ENCODE measurements around the gene FAM53A. TPM values are rescaled to one million over a fixed set of nuclear protein-coding genes. Genes with fewer than 3 reads are reported as not detected.
"Not testable (repeated sequence)": the region's sequence is repeated elsewhere in the genome, so short reads cannot be mapped to it uniquely, and the experiment has no call there.

The FAM53A gene
- total RNA-seq, 4 donors from 2014 or later = 6.1 to 33.7 (median 13.6) TPM

- H3K4me1 ChIP-seq = peaks cover 0 to 14% (median 0%) of the 10 kb centered on the region in 4 donors
- no peaks in the 10 kb centered on the region for H3K9me3 ChIP-seq
- no peak overlapping the region for H3K27ac ChIP-seq
- no peak for TF ChIP-seq POLR2A (IDR thresholded peaks at IDR 0.05)
- TF ChIP-seq EP300 (IDR thresholded peaks at IDR 0.05) = no peak
- TF ChIP-seq CTCF (IDR thresholded peaks at IDR 0.05) = no peak
- H3K36me3 ChIP-seq = no peaks in the 10 kb centered on the region
- 75 to 83% methylated on average over 22 to 24 of the region's 24 CpGs for WGBS, 2 donors
- H3K4me3 ChIP-seq = no peak overlapping the region
- no peak for DNase-seq (ENCODE audit: low spot score in 2 of 2)
- peaks cover 0 to 23% of the 10 kb centered on the region in 2 donors for H3K27me3 ChIP-seq
Observed at GRCh38 chr4:1608196-1608820, 75.8 kb downstream of the FAM53A start.

- not testable (repeated sequence) for H3K4me3 ChIP-seq; DNase-seq (ENCODE audit: low spot score in 2 of 2); H3K36me3 ChIP-seq; H3K9me3 ChIP-seq; H3K27ac ChIP-seq
- H3K27me3 ChIP-seq = peaks cover 0 to 23% of the 10 kb centered on the region in 2 donors
- H3K4me1 ChIP-seq = peaks cover 0 to 14% (median 0%) of the 10 kb centered on the region in 4 donors
- WGBS, 2 donors = 84 to 90% methylated on average over 23 of the region's 23 CpGs
Observed at GRCh38 chr4:1607436-1608195, 76.5 kb downstream of the FAM53A start.

GRCh38 chr4:1604706-1605205, 79.4 kb downstream of the FAM53A start:
- no peaks in the 10 kb centered on the region for H3K36me3 ChIP-seq
- no peak for DNase-seq (ENCODE audit: low spot score in 2 of 2)

GRCh38 chr4:1604181-1604705, 79.9 kb downstream of the FAM53A start:
- no peaks in the 10 kb centered on the region for H3K9me3 ChIP-seq
- no peaks in the 10 kb centered on the region for H3K36me3 ChIP-seq
- 24 to 42% methylated on average over 16 to 23 of the region's 23 CpGs for WGBS, 2 donors
- DNase-seq (ENCODE audit: low spot score in 2 of 2) = no peak
- TF ChIP-seq POLR2A (IDR thresholded peaks at IDR 0.05) (no peak), EP300 (IDR thresholded peaks at IDR 0.05) (no peak), CTCF (IDR thresholded peaks at IDR 0.05) (no peak)
- H3K27me3 ChIP-seq = peaks cover 0 to 23% of the 10 kb centered on the region in 2 donors
- no peak overlapping the region for H3K27ac ChIP-seq
- H3K4me1 ChIP-seq = peaks cover 0 to 14% (median 0%) of the 10 kb centered on the region in 4 donors
- H3K4me3 ChIP-seq = no peak overlapping the region

More at GRCh38 chr4:1604706-1605205, 79.4 kb downstream of the FAM53A start:
- Histone ChIP-seq H3K4me1 (peaks cover 0 to 14% (median 0%) of the 10 kb centered on the region in 4 donors), H3K27me3 (peaks cover 0 to 23% of the 10 kb centered on the region in 2 donors), H3K27ac (no peak overlapping the region), H3K4me3 (no peak overlapping the region), H3K9me3 (no peaks in the 10 kb centered on the region)
- WGBS, 2 donors = 18 to 44% methylated on average over 9 to 11 of the region's 19 CpGs
- TF ChIP-seq POLR2A (IDR thresholded peaks at IDR 0.05) (no peak), EP300 (IDR thresholded peaks at IDR 0.05) (no peak), CTCF (IDR thresholded peaks at IDR 0.05) (no peak)

GRCh38 chr4:1603413-1604135, 80.5 kb downstream of the FAM53A start:
- TF ChIP-seq CTCF (IDR thresholded peaks at IDR 0.05) (no peak), POLR2A (IDR thresholded peaks at IDR 0.05) (no peak)
- Histone ChIP-seq H3K27me3 (peaks cover 0 to 23% of the 10 kb centered on the region in 2 donors), H3K36me3 (no peaks in the 10 kb centered on the region), H3K27ac (no peak overlapping the region), H3K4me1 (peaks cover 0 to 14% (median 0%) of the 10 kb centered on the region in 4 donors), H3K4me3 (no peak overlapping the region), H3K9me3 (no peaks in the 10 kb centered on the region)
- 68 to 69% methylated on average over 10 to 14 of the region's 17 CpGs for WGBS, 2 donors
- DNase-seq (ENCODE audit: low spot score in 2 of 2) = no peak
